HG02840 (cell line): ENCODE data around the gene SLC2A13.
"Not testable (repeated sequence)": the region's sequence is repeated elsewhere in the genome, so short reads cannot be mapped to it uniquely, and the experiment has no call there.

Experiments
- ATAC-seq: cut with Tn5 transposase; IDR thresholded peaks from one replicate; pipeline ENCODE4 v1.9.1; 2021; ENCODE audit warnings: mild to moderate bottlenecking, moderate library complexity, moderate number of reproducible peaks; ENCODE audit not compliant: unreplicated experiment, low FRiP score

SLC2A13 gene

GRCh38 chr12:39935839-39936238 lies 170.0 kb downstream of the SLC2A13 start:
- no peak for ATAC-seq

DNA sequence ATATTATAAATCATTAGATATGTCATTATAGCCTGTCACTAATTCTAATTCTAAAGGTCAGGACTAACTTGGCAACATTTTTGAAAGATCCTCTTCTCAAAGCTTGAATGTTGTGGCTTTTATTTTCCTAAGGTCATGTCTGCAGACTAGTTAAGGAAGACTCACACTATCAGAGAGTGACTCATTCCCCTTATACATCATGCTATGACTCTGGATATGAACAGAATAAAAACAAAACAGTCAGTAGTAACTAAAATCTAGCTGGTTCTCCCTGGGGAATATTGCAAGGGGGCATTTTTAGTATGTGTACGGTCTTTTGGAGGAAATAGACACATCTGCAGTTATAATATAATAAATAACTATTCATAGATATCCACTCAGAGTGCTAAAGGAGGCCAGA lies 170.6 kb downstream of the SLC2A13 start:
- no peak for ATAC-seq

DNA sequence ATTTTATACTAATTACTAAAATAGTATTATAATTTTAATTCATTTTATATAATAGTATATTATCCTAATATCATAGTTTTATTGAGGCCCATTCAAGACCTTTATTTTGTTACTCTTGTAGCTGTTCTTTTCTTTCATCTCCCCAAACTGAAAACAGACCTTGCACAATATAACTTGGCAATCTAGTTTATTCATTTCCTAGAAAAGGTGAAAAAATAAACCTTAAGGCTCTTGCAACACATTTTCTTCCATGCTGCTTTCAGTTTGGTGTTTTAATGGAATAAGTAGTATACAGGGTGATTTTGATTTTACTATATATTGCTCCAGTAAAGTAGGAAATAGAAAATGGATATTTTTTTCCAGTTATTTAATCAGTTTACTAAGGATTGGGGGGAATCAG lies 174.0 kb downstream of the SLC2A13 start:
- ATAC-seq: no peak

- no peak for ATAC-seq
These were observed 174.7 kb downstream of the SLC2A13 start for GRCh38 chr12:39931231-39931630.

- ATAC-seq: no peak
These were observed 175.8 kb downstream of the SLC2A13 start for GRCh38 chr12:39930101-39930500.

DNA sequence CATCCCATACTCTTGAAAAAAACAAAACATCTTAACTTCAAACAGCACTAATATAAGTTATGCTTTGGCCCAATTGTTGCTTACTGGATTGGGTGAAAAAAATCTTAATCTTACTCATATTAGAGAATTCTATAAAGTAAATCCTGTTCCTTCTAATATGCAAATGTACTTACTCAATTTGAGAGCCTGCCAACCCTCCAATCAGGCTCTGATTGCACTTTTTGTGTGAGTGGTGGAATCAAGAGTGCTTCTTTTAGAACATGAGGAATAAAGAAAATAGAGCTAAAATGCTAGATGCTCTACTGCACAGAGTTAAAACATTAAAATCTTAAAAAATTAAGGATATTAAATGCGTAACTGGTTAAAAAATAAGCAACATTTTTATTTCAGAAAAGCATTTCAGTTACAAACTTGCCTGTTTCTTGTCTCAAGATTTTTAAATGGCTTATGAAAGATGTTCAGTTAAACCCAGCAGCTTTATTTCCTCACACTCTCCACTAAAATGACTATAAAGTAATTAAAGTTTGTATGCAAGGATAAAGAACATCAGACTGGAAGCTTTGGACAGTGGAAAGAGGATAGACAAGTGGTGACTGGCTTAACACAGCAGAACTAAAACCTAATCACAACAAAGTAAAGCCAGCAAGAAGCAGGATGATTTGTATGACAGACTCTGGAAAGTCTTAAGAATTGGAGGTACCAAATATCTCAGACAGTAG lies 177.5 kb downstream of the SLC2A13 start:
- no peak for ATAC-seq

DNA sequence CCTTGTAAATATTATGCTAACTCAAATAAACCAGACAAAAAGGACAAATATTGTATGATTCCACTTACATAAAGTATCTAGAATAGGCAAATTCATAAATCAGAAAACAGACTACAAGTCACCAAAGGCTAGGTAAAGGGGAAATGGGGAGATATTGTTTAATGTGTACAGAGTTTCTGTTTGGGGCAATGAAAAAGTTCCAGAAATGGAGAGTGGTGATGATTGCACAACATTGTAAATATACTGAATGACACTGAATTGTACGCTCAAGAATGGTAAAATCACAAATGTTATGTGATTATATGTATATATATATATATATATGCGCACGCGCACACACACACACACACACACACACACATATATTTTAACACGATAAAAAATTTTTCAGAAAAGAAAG lies 182.5 kb downstream of the SLC2A13 start:
- ATAC-seq: no peak

- not testable (repeated sequence) for ATAC-seq
These were observed 183.3 kb downstream of the SLC2A13 start for GRCh38 chr12:39922598-39922997.

DNA sequence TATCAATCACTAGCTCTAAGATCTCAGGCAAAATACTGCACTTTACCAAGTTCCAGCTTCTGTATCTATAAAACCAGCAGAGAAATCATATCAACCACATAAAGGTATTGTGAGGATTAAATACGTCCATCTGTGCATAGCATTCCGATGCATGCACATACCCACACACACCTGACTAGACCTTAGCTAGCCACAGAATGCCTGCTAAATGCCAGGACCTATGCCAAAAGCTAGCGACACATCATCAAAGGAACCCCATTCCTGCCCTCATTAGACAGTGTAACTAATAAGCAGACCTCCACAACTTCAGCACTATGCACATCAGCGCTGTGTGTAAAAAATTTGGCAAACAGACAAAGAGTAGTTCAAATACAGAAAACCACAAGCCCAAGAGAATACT lies 185.2 kb downstream of the SLC2A13 start:
- no peak for ATAC-seq

- no peak for ATAC-seq
These were observed 185.7 kb downstream of the SLC2A13 start for GRCh38 chr12:39920222-39920621.

GRCh38 chr12:39919790-39920189 lies 186.1 kb downstream of the SLC2A13 start:
- no peak for ATAC-seq

DNA sequence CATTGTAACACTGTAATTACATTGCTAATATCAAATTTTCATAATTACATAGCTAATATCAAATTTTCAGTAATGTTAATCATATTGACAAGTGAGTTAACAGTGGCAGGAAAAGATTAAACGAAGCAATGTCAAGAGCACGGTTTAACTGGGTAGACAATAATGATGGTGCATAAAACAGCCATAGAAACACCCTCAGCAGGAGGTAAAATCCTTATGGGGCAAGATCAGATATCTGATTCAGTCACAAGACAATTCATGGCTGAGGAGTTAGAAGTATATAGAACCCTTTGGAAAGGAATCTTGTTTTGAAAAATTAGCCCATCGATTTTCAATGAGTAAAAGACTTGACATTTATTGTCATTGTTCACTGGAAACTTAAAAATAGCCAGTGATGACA lies 190.6 kb downstream of the SLC2A13 start:
- no peak for ATAC-seq

- no peak for ATAC-seq
These were observed 193.5 kb downstream of the SLC2A13 start for GRCh38 chr12:39912211-39912980.

GRCh38 chr12:39906237-39906636 lies 199.6 kb downstream of the SLC2A13 start:
- no peak for ATAC-seq

DNA sequence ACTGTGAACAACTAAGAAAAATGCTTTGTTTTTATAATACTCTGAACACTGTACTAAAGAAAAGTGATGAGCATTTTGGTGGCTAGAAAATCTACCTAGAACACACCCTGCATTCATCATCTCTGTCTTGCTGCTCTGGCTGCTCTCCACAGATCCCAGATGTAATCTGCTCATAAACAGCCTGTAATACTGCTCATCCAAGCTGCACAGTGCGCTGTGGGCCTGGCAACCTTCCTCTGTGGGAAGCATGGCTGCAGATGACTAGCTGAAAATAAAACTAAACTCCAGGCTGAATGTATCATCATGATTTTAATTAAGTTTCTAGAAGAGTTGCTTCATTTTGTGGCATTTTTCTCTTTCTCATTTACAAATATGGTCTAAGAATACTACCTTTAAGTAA lies 200.7 kb downstream of the SLC2A13 start:
- ATAC-seq: no peak

GRCh38 chr12:39902821-39903220 lies 203.1 kb downstream of the SLC2A13 start:
- no peak for ATAC-seq

DNA sequence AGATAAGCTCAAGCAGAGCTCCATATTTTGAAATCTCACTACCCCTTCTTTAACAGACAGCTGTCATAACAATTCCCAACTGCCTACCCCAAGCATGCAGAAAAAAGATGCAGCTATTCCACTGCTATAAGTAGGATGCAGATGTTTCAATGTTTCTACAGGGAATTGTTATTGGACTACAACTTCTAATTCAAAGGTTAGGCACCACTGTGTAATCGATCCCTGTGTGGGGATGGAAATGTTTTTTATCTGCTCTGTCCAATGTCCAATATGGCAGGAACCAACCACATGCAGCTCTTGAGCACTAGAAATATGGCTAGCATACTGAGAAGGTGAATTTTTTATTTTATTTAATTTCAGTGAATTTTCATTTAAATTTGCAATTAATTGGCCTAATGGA lies 208.6 kb downstream of the SLC2A13 start:
- ATAC-seq: no peak

DNA sequence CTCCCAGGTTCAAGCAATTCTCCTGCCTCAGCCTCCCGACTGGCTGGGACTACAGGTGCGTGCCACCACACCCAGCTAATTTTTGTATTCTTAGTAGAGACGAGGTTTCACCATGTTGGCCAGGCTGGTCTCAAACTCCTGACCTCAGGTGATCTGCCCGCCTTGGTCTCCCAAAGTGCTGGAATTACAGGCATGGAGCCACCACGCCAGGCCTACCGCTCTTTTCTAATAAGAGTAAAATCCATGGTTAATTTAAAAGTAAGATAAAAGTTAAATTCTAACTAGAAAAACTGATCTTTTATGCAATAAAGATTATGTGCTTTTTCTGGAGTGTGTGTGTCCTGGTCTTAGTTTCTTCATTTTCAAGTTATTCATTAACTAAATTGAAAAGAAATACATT lies 212.5 kb downstream of the SLC2A13 start:
- ATAC-seq: not testable (repeated sequence)

- ATAC-seq: no peak
These were observed 213.7 kb downstream of the SLC2A13 start for GRCh38 chr12:39892146-39892545.

DNA sequence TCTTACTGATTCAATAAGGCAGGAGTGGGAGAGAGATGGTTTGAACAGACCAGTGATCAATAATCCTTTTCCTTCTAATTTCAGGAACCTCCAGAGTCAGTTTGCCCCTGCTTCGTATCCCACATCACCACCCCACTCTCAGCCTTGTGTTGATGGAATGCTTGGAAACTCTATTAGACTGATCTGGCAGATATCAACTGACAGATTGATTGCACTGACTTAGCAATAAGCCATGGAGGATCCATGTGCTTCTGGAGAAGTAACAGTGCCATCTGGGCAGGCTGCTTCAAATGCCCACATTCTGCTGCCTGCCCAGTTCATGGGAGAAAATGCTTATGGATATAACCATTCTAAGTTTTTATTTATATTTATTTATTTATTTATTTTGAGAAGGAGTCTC lies 218.0 kb downstream of the SLC2A13 start:
- ATAC-seq: no peak

DNA sequence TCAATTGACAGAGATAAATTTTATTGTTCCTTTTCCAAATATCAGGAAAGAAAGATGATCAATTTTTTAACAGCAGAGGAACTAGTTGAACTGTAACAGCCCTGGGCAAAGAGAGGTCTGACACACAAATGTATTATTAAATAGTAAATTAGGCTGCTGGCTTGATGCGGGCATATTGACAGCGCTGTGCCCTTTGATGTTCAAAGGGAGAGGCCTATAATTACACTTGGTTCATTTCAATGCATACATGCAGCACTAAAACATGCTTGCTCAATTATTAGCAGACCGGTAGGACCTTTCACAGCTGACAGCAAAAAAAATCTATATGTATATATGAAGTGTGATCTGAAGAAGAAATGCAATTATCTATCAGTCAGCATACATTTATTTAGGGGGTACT lies 219.8 kb downstream of the SLC2A13 start:
- no peak for ATAC-seq

- ATAC-seq: no peak
These were observed 221.2 kb downstream of the SLC2A13 start for GRCh38 chr12:39884616-39885125.
